Neuronal stem cell (in vitro differentiated cells): Measurements from ENCODE around the gene CTXN1.
A peak's percentile ranks its signal among the peaks of the same experiment; 100 is the strongest.

ENCODE experiments used
- DNase-seq: peaks from one replicate; pipeline ENCODE4 v3.0.0-alpha.2; 2013; ENCODE audit warnings: low spot score
- H2AFZ ChIP-seq: one replicate; pipeline ENCODE4 v1.6.1; 2013; ENCODE audit warnings: mild to moderate bottlenecking, low read length, inconsistent platforms
- H2AK5ac ChIP-seq: 2 replicates; pipeline ENCODE4 v1.6.1; 2013; ENCODE audit warnings: low read depth, mild to moderate bottlenecking, inconsistent platforms, low read length, moderate library complexity, mixed read lengths
- H2BK120ac ChIP-seq: 2 replicates; pipeline ENCODE4 v1.6.1; 2013; ENCODE audit warnings: low read depth, mild to moderate bottlenecking, inconsistent platforms, low read length, moderate library complexity, mixed read lengths
- H2BK12ac ChIP-seq: one replicate; pipeline ENCODE4 v1.6.1; 2013; ENCODE audit warnings: low read length, inconsistent platforms
- H2BK15ac ChIP-seq: 2 replicates; pipeline ENCODE4 v1.6.1; 2013; ENCODE audit warnings: mild to moderate bottlenecking, low read length, inconsistent platforms, mixed read lengths
- H2BK5ac ChIP-seq: one replicate; pipeline ENCODE4 v1.6.1; 2013; ENCODE audit warnings: inconsistent platforms, mild to moderate bottlenecking, low read length, moderate library complexity
- H3K14ac ChIP-seq: one replicate; pipeline ENCODE4 v1.6.1; 2013; ENCODE audit warnings: low read length, inconsistent platforms
- H3K18ac ChIP-seq: 2 replicates; pipeline ENCODE4 v1.6.1; 2013; ENCODE audit warnings: low read length, inconsistent platforms
- H3K23ac ChIP-seq: 2 replicates; pipeline ENCODE4 v1.6.1; 2013; ENCODE audit warnings: low read depth, mild to moderate bottlenecking, mixed read lengths, low read length, inconsistent platforms; ENCODE audit not compliant: poor library complexity
- H3K27ac ChIP-seq: replicated peaks from 3 replicates; pipeline ENCODE4 v1.5.1; 2013; ENCODE audit warnings: low read length, inconsistent platforms
- H3K27me3 ChIP-seq, 3 experiments: 2 replicates each; pipeline ENCODE4 v1.6.1; 2013; ENCODE audit warnings: low read length in 3 of 3, mild to moderate bottlenecking in 2 of 3, inconsistent platforms in 1 of 3, low read depth in 1 of 3, mixed read lengths in 1 of 3, moderate library complexity in 1 of 3; ENCODE audit not compliant: control insufficient read depth in 3 of 3, insufficient read depth in 3 of 3
- H3K36me3 ChIP-seq, 2 donors: replicated peaks in 1 of 2; 2 replicates each; pipeline ENCODE4 v1.6.1; 2013; ENCODE audit warnings: low read length in 2 of 2; ENCODE audit not compliant: control insufficient read depth in 2 of 2, insufficient read depth in 2 of 2
- H3K4ac ChIP-seq: 2 replicates; pipeline ENCODE4 v1.6.1; 2013; ENCODE audit warnings: inconsistent platforms, mild to moderate bottlenecking, low read length, moderate library complexity
- H3K4me1 ChIP-seq, 2 donors: 1 replicate in 1 of 2; 2 replicates in 1 of 2; pipeline ENCODE4 v1.6.1; 2013; ENCODE audit warnings: low read length in 2 of 2, low read depth in 1 of 2; ENCODE audit not compliant: control insufficient read depth in 2 of 2, insufficient read depth in 1 of 2
- H3K4me2 ChIP-seq: one replicate; pipeline ENCODE4 v1.6.1; 2013; ENCODE audit warnings: mild to moderate bottlenecking, low read length, inconsistent platforms; ENCODE audit not compliant: insufficient read depth, poor library complexity, severe bottlenecking
- H3K4me3 ChIP-seq, 2 donors: 2 replicates each; pipeline ENCODE4 v1.5.1; 2013; ENCODE audit warnings: low read length in 2 of 2, mild to moderate bottlenecking in 2 of 2, inconsistent platforms in 1 of 2, moderate library complexity in 1 of 2
- H3K79me1 ChIP-seq: one replicate; pipeline ENCODE4 v1.6.1; 2013; ENCODE audit warnings: low read depth, mild to moderate bottlenecking, inconsistent platforms, low read length, moderate library complexity
- H3K9ac ChIP-seq: one replicate; pipeline ENCODE4 v1.6.1; 2013; ENCODE audit warnings: mild to moderate bottlenecking, low read depth, low read length, inconsistent platforms; ENCODE audit not compliant: poor library complexity
- H3K9me3 ChIP-seq, 2 donors: replicated peaks in 1 of 2; 2 replicates each; pipeline versions ENCODE3 to v1.6.1; 2013; ENCODE audit warnings: low read length in 2 of 2, mild to moderate bottlenecking in 2 of 2, inconsistent platforms in 1 of 2, low read depth in 1 of 2, mixed read lengths in 1 of 2, moderate library complexity in 1 of 2; ENCODE audit not compliant: control insufficient read depth in 2 of 2, insufficient read depth in 1 of 2
- H4K8ac ChIP-seq: one replicate; pipeline ENCODE4 v1.6.1; 2013; ENCODE audit warnings: low read depth, mild to moderate bottlenecking, inconsistent platforms, low read length, moderate library complexity
- H4K91ac ChIP-seq: one replicate; pipeline ENCODE4 v1.6.1; 2013; ENCODE audit warnings: low read length, low read depth, mild to moderate bottlenecking, inconsistent platforms; ENCODE audit not compliant: poor library complexity
- WGBS, 2 donors: extraction: QIAGEN DNeasy Blood & Tissue Kit; methylation state at CpG; one replicate each; pipeline ENCODE4 v1.1.7; 2013; ENCODE audit warnings: missing lambda C conversion rate in 2 of 2, mixed read lengths in 1 of 2; ENCODE audit not compliant: insufficient read length in 2 of 2, insufficient replicate concordance in 1 of 2; ENCODE audit errors: extremely low coverage in 2 of 2; 5-methylcytosine and 5-hydroxymethylcytosine counted together

The CTXN1 gene

GRCh38 chr19:7909471-7910067, 16.4 kb downstream of the CTXN1 start:
- Histone ChIP-seq H3K4me1 (peaks cover 4 to 8% of the 10 kb centered on the region in 2 donors), H3K79me1 (peaks cover 22% of the 10 kb centered on the region), H3K9me3 (no peaks in the 10 kb centered on the region), H3K27ac (no peak overlapping the region), H2AFZ (no peak overlapping the region), H3K18ac (no peak overlapping the region), H3K36me3 (peaks cover 27 to 52% of the 10 kb centered on the region in 2 donors), H3K4me2 (no peak overlapping the region), H2BK120ac (no peak overlapping the region), H2AK5ac (no peak overlapping the region), H2BK12ac (no peak overlapping the region), H3K4ac (no peak overlapping the region), H3K27me3 (peaks cover 0 to 1% (median 0%) of the 10 kb centered on the region in 3 experiments), H2BK15ac (no peak overlapping the region), H3K9ac (no peak overlapping the region), H3K23ac (peak overlapping the region; percentile 65), H3K14ac (no peak overlapping the region), H2BK5ac (no peak overlapping the region), H3K4me3 (no peak overlapping the region), H4K8ac (no peak overlapping the region), H4K91ac (no peak overlapping the region)
- WGBS, 2 donors = no CpG with 5 or more reads among the region's 21 CpGs
- DNase-seq = no peak

GRCh38 chr19:7908742-7909461, 17.0 kb downstream of the CTXN1 start:
- H3K4me2 ChIP-seq = no peak overlapping the region
- WGBS, 2 donors = no CpG with 5 or more reads among the region's 19 CpGs
- no peak overlapping the region for H3K4ac ChIP-seq
- H2BK12ac ChIP-seq = no peak overlapping the region
- no peak for DNase-seq
- H3K36me3 ChIP-seq = peaks cover 27 to 52% of the 10 kb centered on the region in 2 donors
- no peak overlapping the region for H2BK5ac ChIP-seq
- H3K23ac ChIP-seq = no peak overlapping the region
- H3K79me1 ChIP-seq = peaks cover 27% of the 10 kb centered on the region
- H2AK5ac ChIP-seq = no peak overlapping the region
- no peaks in the 10 kb centered on the region for H3K9me3 ChIP-seq
- no peak overlapping the region for H2AFZ ChIP-seq
- peaks cover 7 to 11% of the 10 kb centered on the region in 2 donors for H3K4me1 ChIP-seq
- no peak overlapping the region for H3K14ac ChIP-seq
- H3K4me3 ChIP-seq = no peak overlapping the region
- peak overlapping the region; percentile 87 for H2BK120ac ChIP-seq
- H4K8ac ChIP-seq = peak overlapping the region; percentile 43
- no peak overlapping the region for H2BK15ac ChIP-seq
- H3K27me3 ChIP-seq = no peaks in the 10 kb centered on the region
- H4K91ac ChIP-seq = no peak overlapping the region
- H3K27ac ChIP-seq = no peak overlapping the region
- H3K9ac ChIP-seq = peak overlapping the region; percentile 60
- no peak overlapping the region for H3K18ac ChIP-seq

- no peak overlapping the region for H2AFZ ChIP-seq
- no peak overlapping the region for H3K4me2 ChIP-seq
- H3K27me3 ChIP-seq = no peaks in the 10 kb centered on the region
- H2BK15ac ChIP-seq = no peak overlapping the region
- no peak overlapping the region for H3K9ac ChIP-seq
- no peak overlapping the region for H3K4ac ChIP-seq
- H3K18ac ChIP-seq = no peak overlapping the region
- H2BK120ac ChIP-seq = peak overlapping the region; percentile 87
- H4K91ac ChIP-seq = no peak overlapping the region
- H3K4me3 ChIP-seq = no peak overlapping the region
- H4K8ac ChIP-seq = no peak overlapping the region
- no peak overlapping the region for H2AK5ac ChIP-seq
- DNase-seq = no peak
- H2BK12ac ChIP-seq = peak overlapping the region; percentile 41
- peak overlapping the region; percentile 43 for H3K23ac ChIP-seq
- H3K36me3 ChIP-seq = peaks cover 27 to 52% of the 10 kb centered on the region in 2 donors
- no peak overlapping the region for H2BK5ac ChIP-seq
- H3K9me3 ChIP-seq = no peaks in the 10 kb centered on the region
- no peak overlapping the region for H3K27ac ChIP-seq
- peaks cover 27% of the 10 kb centered on the region for H3K79me1 ChIP-seq
- no CpG with 5 or more reads among the region's 14 CpGs for WGBS, 2 donors
- H3K4me1 ChIP-seq = peaks cover 7 to 11% of the 10 kb centered on the region in 2 donors
- H3K14ac ChIP-seq = peak overlapping the region; percentile 9
Measured at GRCh38 chr19:7908078-7908699, 17.7 kb downstream of the CTXN1 start.

- no peaks in the 10 kb centered on the region for H3K9me3 ChIP-seq
- H2AK5ac ChIP-seq = no peak overlapping the region
- H3K4ac ChIP-seq = no peak overlapping the region
- H3K4me3 ChIP-seq = no peak overlapping the region
- H2BK5ac ChIP-seq = peak overlapping the region; percentile 53
- H4K8ac ChIP-seq = no peak overlapping the region
- H2BK12ac ChIP-seq = peak overlapping the region; percentile 22
- DNase-seq = no peak
- H3K36me3 ChIP-seq = peaks cover 23 to 48% of the 10 kb centered on the region in 2 donors
- H3K23ac ChIP-seq = peak overlapping the region; percentile 99
- H3K4me1 ChIP-seq = peaks cover 13% of the 10 kb centered on the region in 2 donors
- no peak overlapping the region for H3K4me2 ChIP-seq
- no CpG with 5 or more reads among the region's 11 CpGs for WGBS, 2 donors
- H3K27me3 ChIP-seq = peaks cover 0 to 2% (median 0%) of the 10 kb centered on the region in 3 experiments
- peak overlapping the region; percentile 30 for H4K91ac ChIP-seq
- H3K27ac ChIP-seq = no peak overlapping the region
- peak overlapping the region; percentile 21 for H3K14ac ChIP-seq
- peak overlapping the region; percentile 72 for H3K9ac ChIP-seq
- no peak overlapping the region for H3K18ac ChIP-seq
- H2BK15ac ChIP-seq = no peak overlapping the region
- no peak overlapping the region for H2BK120ac ChIP-seq
- peaks cover 27% of the 10 kb centered on the region for H3K79me1 ChIP-seq
- H2AFZ ChIP-seq = no peak overlapping the region
Measured at GRCh38 chr19:7907544-7907943, 18.4 kb downstream of the CTXN1 start.
